WTC11 (cell line): ENCODE measurements around the gene CCDC69. TPM values are rescaled to one million over a fixed set of nuclear protein-coding genes. Genes with fewer than 3 reads are reported as not detected.

Experiments
- ATAC-seq: fragments of 200-7000 bp; cut with Tn5 transposase; 2 replicates; pipeline ENCODE4 v1.10.0; 2021; ENCODE audit warnings: mild to moderate bottlenecking, moderate library complexity
- CTCF ChIA-PET: fragments of 300-600 bp; sonication (Branson Sonifier 250); formaldehyde crosslinking; loops from one replicate; lab custom pipeline; 2021; ENCODE audit warnings: antibody characterized with exemption; lab: Charles Lee
- POLR2A ChIA-PET: fragments of 350-600 bp; sonication (Branson Sonifier 250); formaldehyde crosslinking; loops from one replicate; lab custom pipeline; 2021; ENCODE audit warnings: antibody characterized with exemption; lab: Charles Lee
- DNase-seq: peaks from one replicate; pipeline ENCODE4 v3.0.0; 2021; ENCODE audit warnings: low spot score
- H3K27ac Mint-ChIP-seq: 2 replicates; pipeline ENCODE4 v1.8.0; 2021; ENCODE audit warnings: mixed read lengths
- H3K27me3 Mint-ChIP-seq: 2 replicates; pipeline ENCODE4 v1.8.0; 2021; ENCODE audit warnings: low read depth, mild to moderate bottlenecking, moderate library complexity, mixed read lengths
- H3K36me3 Mint-ChIP-seq: 2 replicates; pipeline ENCODE4 v1.8.0; 2021; ENCODE audit warnings: mixed read lengths
- H3K4me1 Mint-ChIP-seq: 2 replicates; pipeline ENCODE4 v1.8.0; 2022; ENCODE audit warnings: mixed read lengths
- H3K4me3 Mint-ChIP-seq: 2 replicates; pipeline ENCODE4 v1.8.0; 2021; ENCODE audit warnings: mild to moderate bottlenecking, moderate library complexity, mixed read lengths
- H3K9me3 Mint-ChIP-seq: 2 replicates; pipeline ENCODE4 v1.8.0; 2021; ENCODE audit warnings: mixed read lengths
- CREM ChIP-seq: sonication (generic); formaldehyde crosslinking; IDR thresholded peaks from 2 replicates; pipeline ENCODE4 v1.8.1; 2022; ENCODE audit warnings: mild to moderate bottlenecking, missing genetic modification reagents, moderate library complexity
- ETV6 ChIP-seq: sonication (generic); formaldehyde crosslinking; IDR thresholded peaks from 2 replicates; pipeline ENCODE4 v1.8.1; 2022; ENCODE audit warnings: mild to moderate bottlenecking, missing genetic modification reagents
- GABPB1 ChIP-seq: sonication (generic); formaldehyde crosslinking; IDR thresholded peaks from 2 replicates; pipeline ENCODE4 v1.8.1; 2023; ENCODE audit warnings: mild to moderate bottlenecking, missing genetic modification reagents
- GRHL2 ChIP-seq: fragments of 250-450 bp; sonication (Bioruptor Pico); IDR thresholded peaks from 2 replicates; pipeline ENCODE4 v1.8.0; 2022; ENCODE audit warnings: mild to moderate bottlenecking, moderate library complexity; ENCODE audit not compliant: insufficient replicate concordance, severe bottlenecking
- MYBL2 ChIP-seq: sonication (generic); formaldehyde crosslinking; IDR thresholded peaks from 2 replicates; pipeline ENCODE4 v1.8.1; 2023; ENCODE audit warnings: mild to moderate bottlenecking, moderate library complexity, missing genetic modification reagents
- NFYB ChIP-seq: sonication (generic); formaldehyde crosslinking; conservative IDR thresholded peaks from 2 replicates; pipeline ENCODE4 v1.8.0; 2022; ENCODE audit warnings: low read depth, missing genetic modification reagents
- RORB ChIP-seq: fragments of 250-450 bp; sonication (Bioruptor Pico); IDR thresholded peaks from 2 replicates; pipeline ENCODE4 v1.9.0; 2021; ENCODE audit warnings: mild to moderate bottlenecking
- SP1 ChIP-seq: sonication (generic); formaldehyde crosslinking; conservative IDR thresholded peaks from 2 replicates; pipeline ENCODE4 v1.8.1; 2022; ENCODE audit warnings: missing genetic modification reagents
- ZNF232 ChIP-seq: sonication (generic); formaldehyde crosslinking; IDR thresholded peaks from 2 replicates; pipeline ENCODE4 v1.8.0; 2022; ENCODE audit warnings: mild to moderate bottlenecking, missing genetic modification reagents
- ZNF263 ChIP-seq: sonication (generic); formaldehyde crosslinking; IDR thresholded peaks from 2 replicates; pipeline ENCODE4 v1.8.1; 2022; ENCODE audit warnings: low read depth, mild to moderate bottlenecking, moderate library complexity, missing genetic modification reagents
- ZNF396 ChIP-seq: fragments of 250-450 bp; sonication (Bioruptor Pico); IDR thresholded peaks from 2 replicates; pipeline ENCODE4 v1.8.0; 2021; ENCODE audit warnings: mild to moderate bottlenecking, moderate library complexity, borderline replicate concordance
- total RNA-seq: library from RNA; stranded (reverse); gene quantifications from 3 replicates; pipeline ENCODE4 v1.2.3, GENCODE V29; 2021
- TF ChIP-seq, protein P1 (sequence below): fragments of 250-450 bp; sonication (Bioruptor Pico); IDR thresholded peaks from 2 replicates; pipeline ENCODE4 v1.9.0; 2021; ENCODE audit warnings: mild to moderate bottlenecking
- TF ChIP-seq, protein P2 (sequence below): fragments of 250-450 bp; sonication (Bioruptor Pico); IDR thresholded peaks from 2 replicates; pipeline ENCODE4 v1.9.0; 2021; ENCODE audit warnings: mild to moderate bottlenecking, borderline replicate concordance
- TF ChIP-seq, protein P3 (sequence below): sonication (generic); formaldehyde crosslinking; IDR thresholded peaks from 2 replicates; pipeline ENCODE4 v1.8.1; 2022; ENCODE audit warnings: low read depth, mild to moderate bottlenecking, moderate library complexity, missing genetic modification reagents, borderline replicate concordance
- TF ChIP-seq, protein P4 (sequence below): fragments of 200-600 bp; IDR thresholded peaks from 2 replicates; pipeline ENCODE4 v1.8.0; 2022; ENCODE audit warnings: antibody characterized with exemption
- TF ChIP-seq, protein P5 (sequence below): sonication (generic); formaldehyde crosslinking; IDR thresholded peaks from 2 replicates; pipeline ENCODE4 v1.8.0; 2022; ENCODE audit warnings: mild to moderate bottlenecking, missing genetic modification reagents
- TF ChIP-seq, protein P6 (sequence below): sonication (generic); formaldehyde crosslinking; IDR thresholded peaks from 2 replicates; pipeline ENCODE4 v1.8.1; 2023; ENCODE audit warnings: mild to moderate bottlenecking, missing genetic modification reagents, moderate library complexity
- TF ChIP-seq, protein P7 (sequence below): fragments of 250-450 bp; sonication (Bioruptor Pico); IDR thresholded peaks from 2 replicates; pipeline ENCODE4 v2.1.2; 2022; ENCODE audit warnings: mild to moderate bottlenecking, moderate library complexity
- TF ChIP-seq, protein P8 (sequence below): sonication (generic); formaldehyde crosslinking; IDR thresholded peaks from 2 replicates; pipeline ENCODE4 v1.8.0; 2022; ENCODE audit warnings: missing genetic modification reagents

CCDC69 gene
- total RNA-seq, 1 experiment from 2014 or later = 12.4 TPM

DNA sequence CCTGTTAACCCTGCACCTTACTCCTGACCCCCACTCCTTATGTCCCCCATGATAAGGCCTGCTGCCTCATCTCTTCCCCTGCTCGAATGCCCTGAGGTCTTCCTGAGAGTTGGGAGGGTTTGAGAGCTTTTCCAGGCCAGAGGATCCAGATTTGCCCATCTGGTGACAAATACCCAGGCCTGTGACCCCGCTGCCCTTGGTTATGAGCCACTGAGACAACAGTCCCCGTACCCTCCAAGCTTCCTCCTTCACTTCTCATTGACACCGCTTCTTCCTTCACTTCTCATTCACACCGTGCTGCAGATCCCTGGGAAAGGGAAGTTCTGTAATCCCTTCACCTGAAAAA is 29.7 kb upstream of the CCDC69 start (continued):
- TF ChIP-seq, protein P1, sequence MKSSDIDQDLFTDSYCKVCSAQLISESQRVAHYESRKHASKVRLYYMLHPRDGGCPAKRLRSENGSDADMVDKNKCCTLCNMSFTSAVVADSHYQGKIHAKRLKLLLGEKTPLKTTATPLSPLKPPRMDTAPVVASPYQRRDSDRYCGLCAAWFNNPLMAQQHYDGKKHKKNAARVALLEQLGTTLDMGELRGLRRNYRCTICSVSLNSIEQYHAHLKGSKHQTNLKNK (CRISPR knock-in tag) = no peak
- TF ChIP-seq, protein P2, sequence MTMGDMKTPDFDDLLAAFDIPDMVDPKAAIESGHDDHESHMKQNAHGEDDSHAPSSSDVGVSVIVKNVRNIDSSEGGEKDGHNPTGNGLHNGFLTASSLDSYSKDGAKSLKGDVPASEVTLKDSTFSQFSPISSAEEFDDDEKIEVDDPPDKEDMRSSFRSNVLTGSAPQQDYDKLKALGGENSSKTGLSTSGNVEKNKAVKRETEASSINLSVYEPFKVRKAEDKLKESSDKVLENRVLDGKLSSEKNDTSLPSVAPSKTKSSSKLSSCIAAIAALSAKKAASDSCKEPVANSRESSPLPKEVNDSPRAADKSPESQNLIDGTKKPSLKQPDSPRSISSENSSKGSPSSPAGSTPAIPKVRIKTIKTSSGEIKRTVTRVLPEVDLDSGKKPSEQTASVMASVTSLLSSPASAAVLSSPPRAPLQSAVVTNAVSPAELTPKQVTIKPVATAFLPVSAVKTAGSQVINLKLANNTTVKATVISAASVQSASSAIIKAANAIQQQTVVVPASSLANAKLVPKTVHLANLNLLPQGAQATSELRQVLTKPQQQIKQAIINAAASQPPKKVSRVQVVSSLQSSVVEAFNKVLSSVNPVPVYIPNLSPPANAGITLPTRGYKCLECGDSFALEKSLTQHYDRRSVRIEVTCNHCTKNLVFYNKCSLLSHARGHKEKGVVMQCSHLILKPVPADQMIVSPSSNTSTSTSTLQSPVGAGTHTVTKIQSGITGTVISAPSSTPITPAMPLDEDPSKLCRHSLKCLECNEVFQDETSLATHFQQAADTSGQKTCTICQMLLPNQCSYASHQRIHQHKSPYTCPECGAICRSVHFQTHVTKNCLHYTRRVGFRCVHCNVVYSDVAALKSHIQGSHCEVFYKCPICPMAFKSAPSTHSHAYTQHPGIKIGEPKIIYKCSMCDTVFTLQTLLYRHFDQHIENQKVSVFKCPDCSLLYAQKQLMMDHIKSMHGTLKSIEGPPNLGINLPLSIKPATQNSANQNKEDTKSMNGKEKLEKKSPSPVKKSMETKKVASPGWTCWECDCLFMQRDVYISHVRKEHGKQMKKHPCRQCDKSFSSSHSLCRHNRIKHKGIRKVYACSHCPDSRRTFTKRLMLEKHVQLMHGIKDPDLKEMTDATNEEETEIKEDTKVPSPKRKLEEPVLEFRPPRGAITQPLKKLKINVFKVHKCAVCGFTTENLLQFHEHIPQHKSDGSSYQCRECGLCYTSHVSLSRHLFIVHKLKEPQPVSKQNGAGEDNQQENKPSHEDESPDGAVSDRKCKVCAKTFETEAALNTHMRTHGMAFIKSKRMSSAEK (CRISPR knock-in tag) = no peak
- TF ChIP-seq, protein P3, sequence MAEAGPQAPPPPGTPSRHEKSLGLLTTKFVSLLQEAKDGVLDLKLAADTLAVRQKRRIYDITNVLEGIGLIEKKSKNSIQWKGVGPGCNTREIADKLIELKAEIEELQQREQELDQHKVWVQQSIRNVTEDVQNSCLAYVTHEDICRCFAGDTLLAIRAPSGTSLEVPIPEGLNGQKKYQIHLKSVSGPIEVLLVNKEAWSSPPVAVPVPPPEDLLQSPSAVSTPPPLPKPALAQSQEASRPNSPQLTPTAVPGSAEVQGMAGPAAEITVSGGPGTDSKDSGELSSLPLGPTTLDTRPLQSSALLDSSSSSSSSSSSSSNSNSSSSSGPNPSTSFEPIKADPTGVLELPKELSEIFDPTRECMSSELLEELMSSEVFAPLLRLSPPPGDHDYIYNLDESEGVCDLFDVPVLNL (CRISPR knock-in tag) = no peak
- TF ChIP-seq CREM (CRISPR knock-in tag) = no peak
- no peak for TF ChIP-seq ETV6 (CRISPR knock-in tag)
- no peak for TF ChIP-seq ZNF263 (CRISPR knock-in tag)
- TF ChIP-seq, all 79 proteins: peak for 0

DNA sequence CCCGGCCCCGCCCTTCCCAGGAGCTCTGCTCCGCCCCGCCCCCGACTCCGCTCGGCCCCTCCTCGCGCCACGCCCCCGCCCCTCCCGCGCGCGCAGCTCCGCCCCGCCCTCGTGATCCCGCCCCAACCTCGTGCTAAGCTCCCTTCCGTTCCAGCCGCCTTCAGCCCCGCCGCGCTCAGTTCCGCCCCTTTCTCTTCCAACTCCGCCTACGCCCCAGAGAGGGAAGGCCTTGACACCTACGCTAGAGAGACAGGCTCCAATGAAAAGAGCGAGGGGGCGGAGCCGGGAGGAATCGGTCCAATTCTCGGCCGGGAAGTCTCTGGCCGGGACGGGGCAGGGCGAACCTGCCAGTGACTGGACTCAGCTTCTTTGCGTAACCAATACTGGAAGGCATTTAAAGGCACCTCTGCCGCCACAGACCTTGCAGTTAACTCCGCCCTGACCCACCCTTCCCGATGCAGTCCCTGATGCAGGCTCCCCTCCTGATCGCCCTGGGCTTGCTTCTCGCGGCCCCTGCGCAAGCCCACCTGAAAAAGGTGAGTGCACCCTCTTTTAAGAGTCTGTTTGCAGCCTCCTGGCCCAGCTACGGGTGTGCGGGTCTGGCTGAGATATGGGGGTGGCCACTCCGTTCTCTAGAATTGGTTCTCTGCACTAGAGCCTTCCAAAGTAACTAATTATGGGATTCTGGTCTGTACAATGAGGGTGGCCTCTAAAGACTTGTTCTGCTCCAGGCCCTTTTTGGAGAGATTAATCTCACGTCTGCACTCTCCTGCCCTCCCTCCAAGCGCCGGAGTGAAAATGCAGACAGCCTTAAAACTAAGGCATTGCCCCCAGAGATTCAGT is 29.1 kb upstream of the CCDC69 start, which contains the start of gene GM2A:
Gene GM2A, plus strand, starts transcription at position 424 of the 843 bp plus-strand sequence. Its CDS starts 32 bp downstream, at position 456.
- CTCF ChIA-PET = interaction anchor here (0.6 to 3.8 kb wide), 27 partner anchors 11 to 518 kb away, joined by 3 to 70 read pairs (median 6); partner anchors contain the start of genes ANXA6, CCDC69 and SLC36A1
- POLR2A ChIA-PET = interaction anchor here (0.7 to 1.5 kb wide), 7 partner anchors 14 to 464 kb away, joined by 3 to 22 read pairs (median 6); partner anchors contain the start of genes ANXA6 and CCDC69
- TF ChIP-seq, protein P1 (CRISPR knock-in tag) = no peak
- TF ChIP-seq ETV6 (CRISPR knock-in tag) = no peak
- TF ChIP-seq SP1 = peak; percentile 80
- TF ChIP-seq, protein P4, sequence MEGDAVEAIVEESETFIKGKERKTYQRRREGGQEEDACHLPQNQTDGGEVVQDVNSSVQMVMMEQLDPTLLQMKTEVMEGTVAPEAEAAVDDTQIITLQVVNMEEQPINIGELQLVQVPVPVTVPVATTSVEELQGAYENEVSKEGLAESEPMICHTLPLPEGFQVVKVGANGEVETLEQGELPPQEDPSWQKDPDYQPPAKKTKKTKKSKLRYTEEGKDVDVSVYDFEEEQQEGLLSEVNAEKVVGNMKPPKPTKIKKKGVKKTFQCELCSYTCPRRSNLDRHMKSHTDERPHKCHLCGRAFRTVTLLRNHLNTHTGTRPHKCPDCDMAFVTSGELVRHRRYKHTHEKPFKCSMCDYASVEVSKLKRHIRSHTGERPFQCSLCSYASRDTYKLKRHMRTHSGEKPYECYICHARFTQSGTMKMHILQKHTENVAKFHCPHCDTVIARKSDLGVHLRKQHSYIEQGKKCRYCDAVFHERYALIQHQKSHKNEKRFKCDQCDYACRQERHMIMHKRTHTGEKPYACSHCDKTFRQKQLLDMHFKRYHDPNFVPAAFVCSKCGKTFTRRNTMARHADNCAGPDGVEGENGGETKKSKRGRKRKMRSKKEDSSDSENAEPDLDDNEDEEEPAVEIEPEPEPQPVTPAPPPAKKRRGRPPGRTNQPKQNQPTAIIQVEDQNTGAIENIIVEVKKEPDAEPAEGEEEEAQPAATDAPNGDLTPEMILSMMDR = no peak
- peak; percentile 57; the same call in 1 of the 2 replicates for TF ChIP-seq NFYB (CRISPR knock-in tag)
- TF ChIP-seq, protein P5, sequence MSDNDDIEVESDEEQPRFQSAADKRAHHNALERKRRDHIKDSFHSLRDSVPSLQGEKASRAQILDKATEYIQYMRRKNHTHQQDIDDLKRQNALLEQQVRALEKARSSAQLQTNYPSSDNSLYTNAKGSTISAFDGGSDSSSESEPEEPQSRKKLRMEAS = 0 out of 2 replicates have a peak, but pooled peaks have one; percentile 4
- TF ChIP-seq ZNF396 (CRISPR knock-in tag) = no peak
- TF ChIP-seq, protein P6, sequence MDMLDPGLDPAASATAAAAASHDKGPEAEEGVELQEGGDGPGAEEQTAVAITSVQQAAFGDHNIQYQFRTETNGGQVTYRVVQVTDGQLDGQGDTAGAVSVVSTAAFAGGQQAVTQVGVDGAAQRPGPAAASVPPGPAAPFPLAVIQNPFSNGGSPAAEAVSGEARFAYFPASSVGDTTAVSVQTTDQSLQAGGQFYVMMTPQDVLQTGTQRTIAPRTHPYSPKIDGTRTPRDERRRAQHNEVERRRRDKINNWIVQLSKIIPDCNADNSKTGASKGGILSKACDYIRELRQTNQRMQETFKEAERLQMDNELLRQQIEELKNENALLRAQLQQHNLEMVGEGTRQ = peak; percentile 61
- no peak for TF ChIP-seq RORB
- no peak for TF ChIP-seq GRHL2 (CRISPR knock-in tag)
- no peak for TF ChIP-seq MYBL2 (CRISPR knock-in tag)
- TF ChIP-seq, protein P7, sequence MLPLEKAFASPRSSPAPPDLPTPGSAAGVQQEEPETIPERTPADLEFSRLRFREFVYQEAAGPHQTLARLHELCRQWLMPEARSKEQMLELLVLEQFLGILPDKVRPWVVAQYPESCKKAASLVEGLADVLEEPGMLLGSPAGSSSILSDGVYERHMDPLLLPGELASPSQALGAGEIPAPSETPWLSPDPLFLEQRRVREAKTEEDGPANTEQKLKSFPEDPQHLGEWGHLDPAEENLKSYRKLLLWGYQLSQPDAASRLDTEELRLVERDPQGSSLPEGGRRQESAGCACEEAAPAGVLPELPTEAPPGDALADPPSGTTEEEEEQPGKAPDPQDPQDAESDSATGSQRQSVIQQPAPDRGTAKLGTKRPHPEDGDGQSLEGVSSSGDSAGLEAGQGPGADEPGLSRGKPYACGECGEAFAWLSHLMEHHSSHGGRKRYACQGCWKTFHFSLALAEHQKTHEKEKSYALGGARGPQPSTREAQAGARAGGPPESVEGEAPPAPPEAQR (CRISPR knock-in tag) = no peak
- 0 out of 2 replicates have a peak, but pooled peaks have one; percentile 31 for TF ChIP-seq GABPB1 (CRISPR knock-in tag)
- no peak for TF ChIP-seq ZNF232
- TF ChIP-seq, protein P8, sequence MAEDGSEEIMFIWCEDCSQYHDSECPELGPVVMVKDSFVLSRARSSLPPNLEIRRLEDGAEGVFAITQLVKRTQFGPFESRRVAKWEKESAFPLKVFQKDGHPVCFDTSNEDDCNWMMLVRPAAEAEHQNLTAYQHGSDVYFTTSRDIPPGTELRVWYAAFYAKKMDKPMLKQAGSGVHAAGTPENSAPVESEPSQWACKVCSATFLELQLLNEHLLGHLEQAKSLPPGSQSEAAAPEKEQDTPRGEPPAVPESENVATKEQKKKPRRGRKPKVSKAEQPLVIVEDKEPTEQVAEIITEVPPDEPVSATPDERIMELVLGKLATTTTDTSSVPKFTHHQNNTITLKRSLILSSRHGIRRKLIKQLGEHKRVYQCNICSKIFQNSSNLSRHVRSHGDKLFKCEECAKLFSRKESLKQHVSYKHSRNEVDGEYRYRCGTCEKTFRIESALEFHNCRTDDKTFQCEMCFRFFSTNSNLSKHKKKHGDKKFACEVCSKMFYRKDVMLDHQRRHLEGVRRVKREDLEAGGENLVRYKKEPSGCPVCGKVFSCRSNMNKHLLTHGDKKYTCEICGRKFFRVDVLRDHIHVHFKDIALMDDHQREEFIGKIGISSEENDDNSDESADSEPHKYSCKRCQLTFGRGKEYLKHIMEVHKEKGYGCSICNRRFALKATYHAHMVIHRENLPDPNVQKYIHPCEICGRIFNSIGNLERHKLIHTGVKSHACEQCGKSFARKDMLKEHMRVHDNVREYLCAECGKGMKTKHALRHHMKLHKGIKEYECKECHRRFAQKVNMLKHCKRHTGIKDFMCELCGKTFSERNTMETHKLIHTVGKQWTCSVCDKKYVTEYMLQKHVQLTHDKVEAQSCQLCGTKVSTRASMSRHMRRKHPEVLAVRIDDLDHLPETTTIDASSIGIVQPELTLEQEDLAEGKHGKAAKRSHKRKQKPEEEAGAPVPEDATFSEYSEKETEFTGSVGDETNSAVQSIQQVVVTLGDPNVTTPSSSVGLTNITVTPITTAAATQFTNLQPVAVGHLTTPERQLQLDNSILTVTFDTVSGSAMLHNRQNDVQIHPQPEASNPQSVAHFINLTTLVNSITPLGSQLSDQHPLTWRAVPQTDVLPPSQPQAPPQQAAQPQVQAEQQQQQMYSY = 0 out of 2 replicates have a peak, but pooled peaks have one; percentile 12

More for the DNA sequence above, 29.1 kb upstream of the CCDC69 start, which contains the start of gene GM2A:
- no peaks in the 10 kb centered on the region for H3K9me3 Mint-ChIP-seq
- H3K27ac Mint-ChIP-seq = peak within 1 kb of the TSS; percentile 92
- H3K36me3 Mint-ChIP-seq = no peaks in the 10 kb centered on the region
- ATAC-seq = peak; percentile 96
- peak; percentile 100 for DNase-seq
- H3K4me3 Mint-ChIP-seq = peak within 1 kb of the TSS; percentile 90
- H3K27me3 Mint-ChIP-seq = peaks cover 6% of the 10 kb centered on the region
- peaks cover 35% of the 10 kb centered on the region for H3K4me1 Mint-ChIP-seq
